Activated CD4-positive, CD25-positive, alpha-beta regulatory T cell treated with anti-CD3 and anti-CD28 coated beads, Interleukin-2, amount 50 U/mL, for 72 hours (primary cell): ENCODE measurements around the gene PLA1A.
"Not testable (repeated sequence)": the region's sequence is repeated elsewhere in the genome, so short reads cannot be mapped to it uniquely, and the experiment has no call there.

ENCODE experiments used
- DNase-seq: peaks from one replicate; pipeline ENCODE4 v3.0.0; 2021

PLA1A gene

GRCh38 chr3:119580067-119580760, 17.5 kb upstream of the PLA1A start:
- DNase-seq: no peak

DNA sequence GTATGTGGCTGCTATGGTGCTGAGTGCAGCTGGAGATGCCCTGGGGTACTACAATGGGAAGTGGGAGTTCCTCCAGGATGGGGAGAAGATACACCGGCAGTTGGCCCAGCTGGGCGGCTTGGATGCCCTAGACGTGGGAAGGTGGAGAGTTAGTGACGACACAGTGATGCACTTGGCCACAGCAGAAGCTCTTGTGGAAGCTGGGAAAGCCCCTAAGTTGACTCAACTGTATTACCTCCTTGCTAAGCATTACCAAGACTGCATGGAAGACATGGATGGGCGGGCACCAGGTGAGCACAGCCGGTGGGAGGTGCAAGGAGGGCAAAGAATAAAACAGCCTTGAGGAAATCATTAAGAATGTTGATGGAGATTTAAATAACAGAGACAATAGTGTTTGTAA, 15.5 kb upstream of the PLA1A start:
- DNase-seq: no peak

GRCh38 chr3:119585208-119585607, 12.5 kb upstream of the PLA1A start:
- DNase-seq: no peak

DNA sequence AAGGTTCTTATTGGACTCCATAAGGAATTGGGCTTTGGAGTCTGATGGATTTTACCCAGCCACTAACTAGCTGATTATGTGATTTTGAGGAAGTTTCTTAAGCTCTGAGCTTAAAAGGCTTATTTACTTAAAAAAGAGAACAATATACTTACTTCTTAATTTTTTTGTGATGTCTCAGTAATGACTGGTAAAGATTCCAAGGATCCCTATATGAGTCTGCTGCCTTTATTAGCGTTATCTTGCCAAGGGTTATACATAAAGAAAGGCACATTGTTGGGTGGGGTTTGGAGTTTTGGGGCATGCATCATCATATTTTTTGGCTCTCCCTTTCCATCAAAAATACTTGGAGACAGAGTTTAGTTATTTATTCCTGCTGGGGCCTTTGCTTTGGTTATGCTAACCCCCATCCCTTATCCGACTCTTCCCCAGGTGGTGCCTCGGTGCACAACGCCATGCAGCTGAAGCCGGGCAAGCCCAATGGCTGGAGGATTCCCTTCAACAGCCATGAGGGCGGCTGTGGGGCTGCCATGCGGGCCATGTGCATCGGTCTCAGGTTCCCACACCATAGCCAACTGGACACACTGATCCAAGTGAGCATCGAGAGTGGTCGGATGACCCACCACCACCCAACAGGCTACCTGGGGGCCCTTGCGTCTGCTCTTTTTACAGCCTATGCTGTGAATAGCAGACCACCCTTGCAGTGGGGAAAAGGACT, 11.7 kb upstream of the PLA1A start:
- DNase-seq: no peak

- no peak for DNase-seq
Observed at GRCh38 chr3:119586733-119587172, 10.9 kb upstream of the PLA1A start.

GRCh38 chr3:119588112-119588511, 9.6 kb upstream of the PLA1A start:
- DNase-seq: no peak

DNA sequence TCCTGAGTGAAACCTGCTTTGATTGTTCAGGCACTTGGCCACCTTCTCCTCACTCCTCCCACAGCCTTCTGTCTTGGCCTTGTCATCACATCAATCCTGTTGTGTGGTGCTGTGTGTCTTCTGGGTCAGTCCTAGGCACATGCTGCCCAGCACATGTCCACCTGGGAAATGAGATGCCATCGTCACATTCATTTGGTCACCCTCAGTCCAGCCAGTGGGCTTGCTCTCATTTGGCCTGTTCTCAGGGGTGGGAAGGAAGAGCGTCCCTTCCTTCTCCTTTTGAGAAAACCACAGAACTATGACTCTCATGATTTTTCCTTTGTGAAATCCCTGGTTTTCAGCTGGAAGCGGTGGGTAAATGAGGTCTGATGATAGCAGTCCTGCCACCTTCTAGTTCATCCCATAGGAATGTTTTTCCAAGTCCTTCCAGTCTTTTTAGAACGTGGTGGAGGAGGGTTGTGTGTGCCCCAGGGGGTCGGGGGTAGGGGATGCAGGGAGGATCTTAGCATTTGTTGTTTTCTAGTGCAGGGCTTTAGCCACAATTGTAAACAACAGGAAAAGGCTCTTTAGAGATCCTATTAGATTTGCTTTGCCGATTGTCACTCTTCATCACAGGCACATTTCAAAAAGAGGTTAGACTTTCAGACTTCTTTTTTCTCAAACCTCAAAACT, 8.4 kb upstream of the PLA1A start:
- no peak for DNase-seq

GRCh38 chr3:119590706-119591105, 7.0 kb upstream of the PLA1A start:
- no peak for DNase-seq

DNA sequence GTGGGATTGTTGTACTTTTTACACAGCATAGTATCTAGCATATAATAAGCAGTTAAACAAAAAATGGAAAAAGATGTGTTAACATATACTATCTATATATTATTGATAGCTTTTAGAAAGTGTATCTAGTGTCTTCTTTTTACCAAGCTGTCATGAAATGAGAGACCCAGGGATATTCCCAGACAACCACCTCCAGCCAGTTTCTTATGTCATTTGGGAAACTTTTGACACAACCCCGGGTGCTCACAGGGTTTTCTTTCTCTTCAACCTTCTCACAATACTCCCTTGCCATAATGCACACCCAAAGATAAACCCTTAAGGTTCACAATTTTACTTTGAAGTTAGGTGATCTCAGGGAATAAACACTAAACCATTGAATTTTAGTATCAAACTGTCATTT, 4.8 kb upstream of the PLA1A start:
- no peak for DNase-seq

GRCh38 chr3:119594066-119594465, 3.6 kb upstream of the PLA1A start:
- no peak for DNase-seq

- not testable (repeated sequence) for DNase-seq
Observed at GRCh38 chr3:119594929-119595328, 2.8 kb upstream of the PLA1A start.

DNA sequence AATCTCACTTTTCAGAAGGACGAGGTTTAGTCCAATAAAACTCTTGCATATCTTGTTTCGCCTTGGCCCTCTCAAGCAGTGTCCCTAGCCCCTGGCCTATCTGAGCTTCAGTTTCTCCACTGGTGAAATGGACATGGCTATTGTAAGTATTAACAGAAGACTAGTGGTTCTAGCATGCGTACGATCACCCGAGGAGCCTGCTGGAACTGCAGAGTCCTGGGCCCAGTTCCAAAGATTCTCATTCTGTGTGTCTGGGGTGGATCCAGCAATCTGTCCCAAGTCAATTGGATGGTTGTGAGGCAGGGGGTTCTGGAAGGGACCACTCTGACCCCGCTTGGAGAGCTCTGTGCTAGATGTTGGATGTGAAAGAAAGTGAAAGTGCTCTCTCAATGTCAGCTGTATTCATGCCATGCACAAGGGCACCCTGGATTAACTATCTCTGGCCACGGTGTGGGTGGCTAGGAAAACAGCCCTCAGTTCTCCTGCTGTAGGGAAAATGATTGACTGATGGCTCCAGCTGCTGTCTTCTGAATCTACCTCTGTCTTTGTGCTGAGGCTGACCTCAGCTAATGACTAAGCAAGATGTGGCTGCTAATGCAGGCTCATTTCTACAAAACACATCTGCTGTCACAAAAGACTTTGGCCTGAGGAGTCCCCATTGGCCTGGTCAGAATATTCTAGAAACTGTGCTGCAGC, 1.9 kb upstream of the PLA1A start:
- no peak for DNase-seq

DNA sequence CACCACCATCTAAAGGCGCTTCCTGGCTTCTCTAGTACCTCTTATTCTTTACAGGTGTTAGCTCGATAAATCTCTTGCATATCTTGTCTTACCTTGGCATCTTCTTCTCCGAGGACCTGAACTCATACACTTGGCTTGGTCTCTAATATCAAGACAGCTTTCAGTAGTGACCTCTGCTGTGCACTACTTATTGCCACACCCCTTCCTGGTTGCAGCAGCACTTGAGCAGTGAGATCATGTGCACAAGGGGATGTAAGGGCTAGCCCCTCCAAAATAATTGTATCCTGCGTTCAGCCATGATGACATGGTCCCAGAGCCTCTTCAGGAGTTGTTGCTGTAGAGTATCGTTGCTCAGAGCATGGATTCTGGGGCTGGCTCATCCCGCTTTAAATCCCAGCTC, 1.3 kb upstream of the PLA1A start:
- DNase-seq: no peak

- no peak for DNase-seq
Observed at GRCh38 chr3:119598410-119599098, 869 bp downstream of the PLA1A start.

GRCh38 chr3:119599558-119600174, 2.0 kb downstream of the PLA1A start:
- DNase-seq: no peak

GRCh38 chr3:119600732-119601131, 3.0 kb downstream of the PLA1A start:
- DNase-seq: peak; percentile 41

DNA sequence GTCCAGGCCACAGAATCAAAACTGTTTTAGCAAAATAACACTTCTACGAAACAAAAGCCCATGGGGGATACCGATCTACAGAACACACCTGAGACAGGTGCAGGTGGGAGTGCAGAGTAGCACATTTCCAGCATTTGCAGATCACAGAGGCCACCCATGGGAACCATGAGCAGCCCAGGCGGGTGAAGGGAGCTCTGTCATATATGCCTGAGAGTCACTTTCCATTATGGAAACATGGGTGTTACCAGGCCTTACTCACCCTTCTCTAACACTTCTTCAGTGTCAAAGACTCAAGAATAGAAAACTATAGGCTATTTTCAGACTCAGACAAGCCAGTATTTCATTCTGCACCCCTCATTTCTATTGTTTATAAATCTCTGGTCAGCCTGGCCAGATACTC, 3.5 kb downstream of the PLA1A start:
- DNase-seq: no peak

DNA sequence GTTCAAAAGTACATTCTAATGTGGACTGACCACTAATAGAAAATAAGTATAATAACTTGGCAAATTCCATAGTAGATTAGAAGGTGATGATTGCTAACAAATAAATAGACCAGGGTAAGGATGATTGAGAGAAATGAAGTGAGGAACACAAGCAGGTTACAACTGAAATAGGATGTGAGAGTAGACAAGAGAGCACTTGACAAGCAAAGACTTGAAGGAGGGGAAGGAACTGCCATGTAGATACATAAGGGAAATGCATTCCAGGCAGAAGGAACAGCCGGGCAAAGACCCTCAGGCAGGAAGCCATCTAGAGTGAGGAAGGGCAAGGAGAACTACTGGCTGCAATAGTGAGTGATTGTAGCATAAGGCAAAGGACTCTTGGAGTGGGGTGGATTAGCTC, 5.0 kb downstream of the PLA1A start:
- DNase-seq: no peak

DNA sequence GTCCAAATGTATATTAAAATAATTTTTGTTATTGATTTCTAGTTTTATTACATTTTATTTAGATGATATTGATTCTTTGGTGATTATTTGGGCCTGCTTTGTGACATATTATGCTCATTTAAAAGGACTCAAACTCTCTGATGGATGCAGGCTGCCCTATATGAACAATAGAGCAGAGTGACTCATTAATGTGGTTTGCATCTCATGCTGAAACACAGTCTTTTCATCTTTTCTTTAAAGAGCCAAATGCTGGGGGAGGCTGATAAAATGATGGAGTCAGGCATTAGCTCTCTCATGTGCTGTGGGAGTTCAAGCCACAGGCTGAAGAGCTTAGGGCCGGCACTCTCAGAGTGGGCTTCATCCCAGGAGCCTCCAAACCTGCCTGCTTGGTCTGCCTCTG, 7.2 kb downstream of the PLA1A start:
- DNase-seq: no peak

DNA sequence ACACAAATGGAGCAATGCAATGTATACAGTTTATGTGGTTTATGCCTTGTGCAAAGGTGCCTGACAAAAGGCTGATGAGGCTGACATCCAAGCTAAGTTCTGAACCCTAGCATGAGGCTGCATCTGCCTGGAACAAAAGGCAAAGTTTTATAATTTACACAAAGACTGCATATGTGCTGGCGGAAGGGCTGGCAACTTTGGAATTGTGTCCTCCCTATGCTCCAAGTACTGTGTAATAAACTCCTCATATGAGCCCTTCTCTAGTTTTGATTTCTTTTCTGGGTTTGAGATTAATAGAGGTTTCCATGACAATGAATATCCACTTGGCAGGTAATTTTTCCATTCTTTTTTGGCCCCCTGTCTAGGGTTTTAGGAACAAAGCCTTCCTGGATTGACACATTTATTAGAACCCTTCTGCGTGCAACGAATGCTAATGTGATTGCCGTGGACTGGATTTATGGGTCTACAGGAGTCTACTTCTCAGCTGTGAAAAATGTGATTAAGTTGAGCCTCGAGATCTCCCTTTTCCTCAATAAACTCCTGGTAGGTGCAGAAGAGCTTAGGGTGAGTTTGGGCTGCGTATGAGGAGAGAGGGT, 10.8 kb downstream of the PLA1A start:
- no peak for DNase-seq

DNA sequence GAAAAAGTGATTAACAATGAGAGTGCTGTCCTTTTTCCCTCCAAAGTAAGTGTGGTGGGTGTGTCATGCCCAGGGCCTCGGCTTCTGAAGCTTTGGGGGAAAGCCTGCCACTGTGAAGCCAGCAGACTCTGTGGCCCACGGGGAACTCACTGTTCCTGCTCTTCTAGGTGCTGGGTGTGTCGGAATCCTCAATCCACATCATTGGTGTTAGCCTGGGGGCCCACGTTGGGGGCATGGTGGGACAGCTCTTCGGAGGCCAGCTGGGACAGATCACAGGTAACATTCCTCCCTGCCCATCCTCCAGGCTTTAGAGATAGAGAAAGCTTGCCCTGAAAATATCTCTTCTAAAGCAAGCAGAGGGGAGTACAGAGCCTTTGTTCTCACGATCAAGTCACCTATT, 11.6 kb downstream of the PLA1A start:
- no peak for DNase-seq

DNA sequence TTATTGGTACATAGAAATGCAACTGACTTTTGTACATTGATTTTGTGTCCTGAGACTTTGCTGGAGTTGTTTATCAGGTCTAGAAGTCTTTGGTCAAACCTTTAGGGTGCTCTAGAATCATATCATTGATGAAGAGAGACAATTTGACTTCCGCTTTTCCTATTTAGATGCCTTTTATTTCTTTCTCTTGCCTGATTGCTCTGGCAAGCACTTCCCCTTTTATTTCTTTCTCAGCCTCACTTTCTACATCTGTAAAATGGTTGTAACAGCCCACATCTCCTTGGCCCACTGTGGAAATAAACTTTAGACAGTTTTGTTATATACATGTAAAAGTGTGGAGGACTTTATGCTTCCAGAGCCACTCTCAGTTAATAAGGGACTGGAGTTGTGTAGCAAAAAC, 14.0 kb downstream of the PLA1A start:
- DNase-seq: no peak
